HFFc6 (cell line): ENCODE results near the gene OR4F6. TPM values are rescaled to one million over a fixed set of nuclear protein-coding genes. Genes with fewer than 3 reads are reported as not detected.
A peak's percentile ranks its signal among the peaks of the same experiment; 100 is the strongest.

Experiments
- DNase-seq: peaks from one replicate; pipeline ENCODE4 v3.0.0-alpha.2; 2018
- H3K27ac Mint-ChIP-seq: 2 replicates; pipeline ENCODE4 v1.8.0; 2020; ENCODE audit warnings: mild to moderate bottlenecking, mixed read lengths
- H3K27me3 Mint-ChIP-seq: 2 replicates; pipeline ENCODE4 v1.8.0; 2021; ENCODE audit warnings: mild to moderate bottlenecking, moderate library complexity, mixed read lengths; ENCODE audit not compliant: insufficient read depth
- H3K36me3 Mint-ChIP-seq: 2 replicates; pipeline ENCODE4 v1.8.0; 2021; ENCODE audit warnings: low read depth, mixed read lengths
- H3K4me1 Mint-ChIP-seq: 2 replicates; pipeline ENCODE4 v1.8.0; 2020; ENCODE audit warnings: low read depth, mixed read lengths
- H3K4me3 Mint-ChIP-seq: 2 replicates; pipeline ENCODE4 v1.8.0; 2020; ENCODE audit warnings: mild to moderate bottlenecking, moderate library complexity, mixed read lengths
- H3K9me3 Mint-ChIP-seq: 2 replicates; pipeline ENCODE4 v1.8.0; 2020; ENCODE audit warnings: mild to moderate bottlenecking, mixed read lengths
- CTCF ChIP-seq: fragments of 200-600 bp; sonication (generic); IDR thresholded peaks from 2 replicates; pipeline ENCODE4 v1.5.0; 2021; ENCODE audit warnings: antibody characterized with exemption, mild to moderate bottlenecking
- total RNA-seq, 6 experiments: library from RNA; stranded (reverse); fragmentation: NEBNext Ultra II Directional; extraction: Animal tissue kit (Norgen Biotek cat#: 25700); gene quantifications; 2 replicates in 1 of 6; 3 replicates in 5 of 6; pipeline ENCODE4 v1.2.3, GENCODE V29; 2021

The OR4F6 gene
- total RNA-seq, 6 experiments from 2014 or later: not detected

DNA sequence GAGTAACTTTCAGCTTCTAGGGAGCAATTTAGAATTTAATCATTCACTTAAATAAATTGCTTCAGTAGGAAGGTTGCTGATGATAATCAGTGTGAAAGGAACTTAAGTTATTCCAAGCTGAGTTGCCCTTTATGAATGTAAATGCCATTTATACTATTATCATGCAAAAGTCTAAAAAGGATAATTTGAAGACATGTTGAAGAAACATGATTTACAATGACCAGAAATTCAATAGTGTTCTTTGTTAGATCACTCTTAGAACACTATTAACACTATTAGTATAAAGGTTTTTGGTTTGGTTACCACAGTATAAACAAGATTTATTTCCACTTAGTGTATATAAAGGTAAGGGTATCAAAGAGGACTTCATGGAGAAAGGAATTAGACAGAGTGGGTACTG is 1.6 kb downstream of the OR4F6 start:
- Mint-ChIP-seq H3K4me3 (no peak overlapping the region), H3K27ac (no peak overlapping the region), H3K9me3 (no peaks in the 10 kb centered on the region), H3K27me3 (no peaks in the 10 kb centered on the region; the same call in 1 of the 2 replicates), H3K36me3 (no peaks in the 10 kb centered on the region), H3K4me1 (peaks cover 43% of the 10 kb centered on the region)
- no peak for DNase-seq
- TF ChIP-seq CTCF: no peak

- no peaks in the 10 kb centered on the region; the same call in 1 of the 2 replicates for H3K27me3 Mint-ChIP-seq
- no peaks in the 10 kb centered on the region for H3K36me3 Mint-ChIP-seq
- H3K4me1 Mint-ChIP-seq: peaks cover 43% of the 10 kb centered on the region
- TF ChIP-seq CTCF: no peak
- no peak overlapping the region for H3K27ac Mint-ChIP-seq
- H3K4me3 Mint-ChIP-seq: no peak overlapping the region
- no peak for DNase-seq
- H3K9me3 Mint-ChIP-seq: no peaks in the 10 kb centered on the region
Measured at GRCh38 chr15:101805605-101806345, 2.5 kb downstream of the OR4F6 start.

DNA sequence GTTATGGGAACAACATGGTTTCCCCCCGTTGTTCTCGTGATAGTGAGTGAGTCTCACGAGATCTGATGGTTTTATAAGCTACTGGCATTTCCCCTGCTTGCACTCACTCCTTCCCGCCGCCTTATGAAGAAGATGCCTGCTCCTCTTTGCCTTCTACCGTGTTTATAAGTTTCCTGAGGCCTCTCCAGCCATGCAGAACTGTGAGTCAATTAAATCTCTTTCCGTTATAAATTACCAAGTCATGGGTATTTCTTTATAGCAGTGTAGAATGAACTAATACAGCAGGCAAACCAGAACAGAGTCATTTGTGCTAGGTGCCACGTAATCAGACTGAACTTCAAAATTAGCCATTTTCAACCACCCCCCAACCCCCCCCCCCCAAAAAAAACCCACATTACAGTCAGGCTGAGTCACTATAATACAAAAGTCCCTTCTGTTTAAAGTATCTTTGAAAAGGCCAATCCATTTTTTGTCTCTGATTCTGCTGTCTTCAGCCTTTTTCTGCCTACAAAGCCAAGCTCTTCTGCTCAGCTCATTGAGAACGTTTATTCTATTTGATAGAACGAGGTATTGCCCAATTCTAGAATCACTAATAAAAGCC is 4.1 kb downstream of the OR4F6 start:
- Mint-ChIP-seq H3K9me3 (no peaks in the 10 kb centered on the region), H3K36me3 (no peaks in the 10 kb centered on the region; the same call in 1 of the 2 replicates), H3K4me1 (peaks cover 54% of the 10 kb centered on the region), H3K27ac (peak overlapping the region; percentile 93), H3K4me3 (peak overlapping the region; percentile 85), H3K27me3 (no peaks in the 10 kb centered on the region; the same call in 1 of the 2 replicates)
- no peak for TF ChIP-seq CTCF
- DNase-seq: peak; percentile 74

- Mint-ChIP-seq H3K27ac (peak overlapping the region; percentile 93), H3K27me3 (no peaks in the 10 kb centered on the region; the same call in 1 of the 2 replicates), H3K36me3 (no peaks in the 10 kb centered on the region; the same call in 1 of the 2 replicates), H3K4me3 (peak overlapping the region; percentile 85), H3K4me1 (peaks cover 61% of the 10 kb centered on the region), H3K9me3 (no peaks in the 10 kb centered on the region)
- no peak for TF ChIP-seq CTCF
- DNase-seq: peak; percentile 55
Measured at GRCh38 chr15:101808201-101808600, 4.9 kb downstream of the OR4F6 start.

- H3K9me3 Mint-ChIP-seq: no peaks in the 10 kb centered on the region
- H3K4me3 Mint-ChIP-seq: no peak overlapping the region
- H3K4me1 Mint-ChIP-seq: peaks cover 76% of the 10 kb centered on the region
- H3K27ac Mint-ChIP-seq: no peak overlapping the region
- TF ChIP-seq CTCF: no peak
- no peak for DNase-seq
- no peaks in the 10 kb centered on the region; the same call in 1 of the 2 replicates for H3K27me3 Mint-ChIP-seq
- no peaks in the 10 kb centered on the region; the same call in 1 of the 2 replicates for H3K36me3 Mint-ChIP-seq
Measured at GRCh38 chr15:101810456-101810855, 7.1 kb downstream of the OR4F6 start.
